Heart left ventricle (tissue), 16 donors: Measurements from ENCODE around the gene DPYSL5. TPM values are rescaled to one million over a fixed set of nuclear protein-coding genes. Genes with fewer than 3 reads are reported as not detected.

ENCODE experiments used
- ATAC-seq, 4 donors: fragments of 200-7000 bp; cut with Tn5 transposase; one replicate each; pipeline ENCODE4 v1.9.1; 2020 to 2022; ENCODE audit warnings: moderate library complexity in 4 of 4, mild to moderate bottlenecking in 3 of 4, moderate number of reproducible peaks in 1 of 4
- DNase-seq, 5 donors: peaks; one replicate each; pipeline ENCODE4 v3.0.0-alpha.2; 2020
- H3K27ac ChIP-seq, 12 donors: fragments of 200-600 bp; sonication (generic) in 4 of 12; one replicate each; pipeline versions ENCODE4 v1.5.0 to v1.8.0; 2016 to 2022; ENCODE audit warnings: mild to moderate bottlenecking in 2 of 12
- H3K27me3 ChIP-seq, 9 donors: fragments of 200-600 bp; sonication (generic) in 2 of 9; one replicate each; pipeline versions ENCODE4 v1.5.1 to v1.8.0; 2016 to 2022; ENCODE audit warnings: mild to moderate bottlenecking in 3 of 9
- H3K36me3 ChIP-seq, 9 donors: fragments of 200-600 bp; sonication (generic) in 2 of 9; one replicate each; pipeline versions ENCODE4 v1.5.0 to v1.8.0; 2018 to 2022; ENCODE audit warnings: mild to moderate bottlenecking in 2 of 9
- H3K4me1 ChIP-seq, 12 donors: fragments of 200-600 bp; sonication (generic) in 4 of 12; one replicate each; pipeline versions ENCODE4 v1.5.0 to v1.8.0; 2016 to 2022; ENCODE audit warnings: mild to moderate bottlenecking in 3 of 12
- H3K4me3 ChIP-seq, 12 donors: fragments of 200-600 bp; sonication (generic) in 4 of 12; one replicate each; pipeline versions ENCODE4 v1.5.0 to v1.8.0; 2017 to 2022; ENCODE audit warnings: mild to moderate bottlenecking in 9 of 12, moderate library complexity in 4 of 12
- H3K9me3 ChIP-seq, 12 donors: fragments of 200-600 bp; sonication (generic) in 4 of 12; one replicate each; pipeline versions ENCODE4 v1.5.0 to v1.8.0; 2016 to 2022; ENCODE audit warnings: mild to moderate bottlenecking in 1 of 12
- POLR2A ChIP-seq, 2 donors: fragments of 450-650 bp; IDR thresholded peaks; one replicate each; pipeline ENCODE4 v1.6.1; 2017; ENCODE audit warnings: antibody characterized with exemption in 2 of 2, mild to moderate bottlenecking in 2 of 2, moderate library complexity in 2 of 2
- WGBS, 4 donors: extraction: QIAGEN DNeasy Blood & Tissue Kit in 2 of 4; methylation state at CpG; one replicate each; pipeline versions ENCODE4 v1.1.5 to v1.1.7; 2013 to 2018; 5-methylcytosine and 5-hydroxymethylcytosine counted together
- intact Hi-C, 10 donors: fragments of 100-400 bp; cut with DNase I; formaldehyde crosslinking; loops; one replicate each; pipeline versions ENCODE4 v1.11.1 to v1.14.2; 2022
- polyA plus RNA-seq, 2 donors: library from polyadenylated mRNA; stranded (reverse); fragments of 200-250 nt; gene quantifications; one replicate each; pipeline ENCODE4 v1.2.3, GENCODE V29; 2013
- total RNA-seq, 9 donors: library from RNA; depleted of rRNA in 2 of 9; stranded (reverse); fragments of >200 nt in 2 of 9; fragmentation: NEBNext Ultra II Directional in 3 of 9; extraction: Animal tissue kit (Norgen Biotek cat#: 25700) in 3 of 9; gene quantifications; one replicate each; pipeline versions ENCODE4 v1.1.0 to v1.2.4, GENCODE V29; 2016 to 2023
- TF ChIP-seq, protein P1 (sequence below), 12 donors: fragments of 200-600 bp; sonication (generic) in 4 of 12; IDR thresholded peaks; one replicate each; pipeline versions ENCODE4 v1.5.0 to v1.8.0; 2018 to 2022; ENCODE audit warnings: antibody characterized with exemption in 12 of 12, mild to moderate bottlenecking in 5 of 12
- donor health status: ischemic (EF 13 %, LVEDD 7.1; RV severe dilation, severe dysfunction).
- donor health status: healthy with polysubstance abuse.
- donor health status: DM: no; HTN: yes; CAD: no.
- donor health status: DM: no; HTN: no; CAD: no.
- donor health status: ischemic (EF 25% LVEDD 6.9; RV normal size, moderate dysfunction).
- donor health status: ischemic (EF 25% LVEDD 5.7; RV mildly dilated, moderate dysfunction).
- donor health status: healthy.
- donor health status: DM: yes; HTN: yes; CAD: no.
- donor health status: ischemic (EF 35%, LVEDD 5.7; RV mildly dilated, moderate dysfunction).
- donor health status: nonischemic (EF 11% LVEDD 7.7; RV severe dilation, severe dysfunction).
- donor health status: DM: yes; HTN: yes; CAD: no.
- donor health status: PGD.
- donor health status: ischemic (EF 29% LVEDD 5.4; RV normal size, mild dysfunction).
- donor health status: nonischemic (EF 23%, LVEDD 6.1; RV moderate dilation, normal function).

Gene DPYSL5
- total and polyA plus RNA-seq, 11 donors = 0.06 to 0.13 TPM; not detected in 9

DNA sequence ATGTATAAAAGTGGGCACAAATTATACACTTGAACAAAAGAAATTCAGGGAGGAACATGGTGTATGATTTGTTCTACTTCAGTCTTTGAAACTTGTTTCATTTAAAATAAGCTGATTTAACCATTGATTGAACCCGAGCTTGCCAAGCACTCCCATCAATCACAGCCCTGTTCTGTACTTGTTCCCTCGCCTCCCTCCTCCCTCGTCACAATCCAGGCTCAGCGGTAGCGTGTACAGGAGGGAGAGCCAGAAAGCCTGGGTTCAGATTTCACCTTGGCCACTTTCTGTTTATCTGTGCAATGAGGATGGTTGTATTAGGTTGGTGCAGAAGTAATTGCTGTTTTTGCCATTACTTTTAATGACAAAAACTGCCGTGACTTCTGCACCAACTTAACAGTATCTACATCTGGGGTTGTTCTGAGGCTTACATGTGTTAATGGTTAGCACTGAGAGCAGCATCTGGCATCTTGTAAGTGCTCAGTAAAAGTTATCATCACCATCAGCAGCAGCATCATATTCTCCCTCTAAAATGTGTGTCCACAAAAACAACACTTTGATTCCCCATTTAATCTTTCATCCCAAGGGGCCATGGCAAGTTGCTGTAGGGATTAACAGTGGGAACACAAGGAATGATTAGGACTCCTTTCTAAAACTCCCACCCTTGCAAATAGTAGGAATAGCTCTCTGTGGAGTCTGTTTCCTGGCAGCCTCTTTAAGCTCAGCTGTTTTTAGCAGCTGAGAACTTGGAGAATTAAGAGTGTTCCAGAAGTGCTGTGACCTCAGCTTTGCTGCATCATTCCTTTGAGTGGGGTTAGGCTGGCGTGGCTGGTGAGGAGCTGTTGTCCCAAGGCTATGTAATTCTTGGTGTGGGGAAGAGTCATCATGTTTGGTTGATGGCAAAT is 4.7 kb downstream of the DPYSL5 start:
- ATAC-seq = peak; percentile 42 to 92 (median 87)
- H3K9me3 ChIP-seq = no peaks in the 10 kb centered on the region
- H3K4me1 ChIP-seq = peaks cover 7 to 33% (median 23%) of the 10 kb centered on the region in 12 donors
- H3K27me3 ChIP-seq = peaks cover 25 to 60% (median 36%) of the 10 kb centered on the region in 9 donors
- WGBS, 4 donors = 37 to 55% (median 45%) methylated on average over 7 of the region's 7 CpGs
- no peak for TF ChIP-seq POLR2A (IDR thresholded peaks at IDR 0.05)
- TF ChIP-seq, protein P1, sequence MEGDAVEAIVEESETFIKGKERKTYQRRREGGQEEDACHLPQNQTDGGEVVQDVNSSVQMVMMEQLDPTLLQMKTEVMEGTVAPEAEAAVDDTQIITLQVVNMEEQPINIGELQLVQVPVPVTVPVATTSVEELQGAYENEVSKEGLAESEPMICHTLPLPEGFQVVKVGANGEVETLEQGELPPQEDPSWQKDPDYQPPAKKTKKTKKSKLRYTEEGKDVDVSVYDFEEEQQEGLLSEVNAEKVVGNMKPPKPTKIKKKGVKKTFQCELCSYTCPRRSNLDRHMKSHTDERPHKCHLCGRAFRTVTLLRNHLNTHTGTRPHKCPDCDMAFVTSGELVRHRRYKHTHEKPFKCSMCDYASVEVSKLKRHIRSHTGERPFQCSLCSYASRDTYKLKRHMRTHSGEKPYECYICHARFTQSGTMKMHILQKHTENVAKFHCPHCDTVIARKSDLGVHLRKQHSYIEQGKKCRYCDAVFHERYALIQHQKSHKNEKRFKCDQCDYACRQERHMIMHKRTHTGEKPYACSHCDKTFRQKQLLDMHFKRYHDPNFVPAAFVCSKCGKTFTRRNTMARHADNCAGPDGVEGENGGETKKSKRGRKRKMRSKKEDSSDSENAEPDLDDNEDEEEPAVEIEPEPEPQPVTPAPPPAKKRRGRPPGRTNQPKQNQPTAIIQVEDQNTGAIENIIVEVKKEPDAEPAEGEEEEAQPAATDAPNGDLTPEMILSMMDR (IDR thresholded peaks at IDR 0.05) = no peak
- peak in 3 of 5 donors; percentile 26 to 61 (median 43) for DNase-seq
- intact Hi-C loops = loop anchor here in 1 of 10 donors (10.0 kb wide), 1 partner anchor 52 kb away; no protein-coding TSS in a partner anchor
- no peak overlapping the region for H3K27ac ChIP-seq
- no peaks in the 10 kb centered on the region for H3K36me3 ChIP-seq
- no peak overlapping the region for H3K4me3 ChIP-seq

DNA sequence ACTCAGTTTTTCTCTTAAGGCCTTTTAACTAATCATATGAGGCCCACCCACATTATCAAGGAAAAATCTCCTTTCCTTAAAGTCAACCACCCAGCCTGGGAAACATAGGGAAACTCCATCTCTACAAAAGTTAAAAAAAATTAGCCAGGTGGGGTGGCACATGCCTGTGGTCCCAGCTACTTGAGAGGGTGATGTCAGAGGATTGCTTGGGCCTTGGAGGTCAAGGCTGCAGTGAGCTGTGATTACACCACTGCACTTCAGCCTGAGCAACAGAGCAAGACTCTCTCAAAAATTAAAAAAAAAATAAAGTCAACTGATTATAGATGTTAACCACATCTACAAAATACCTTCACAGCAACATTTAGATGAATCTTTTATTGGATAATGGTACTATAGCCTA is 5.8 kb downstream of the DPYSL5 start:
- TF ChIP-seq, protein P1 (IDR thresholded peaks at IDR 0.05) = no peak
- TF ChIP-seq POLR2A (IDR thresholded peaks at IDR 0.05) = no peak
- no peak for ATAC-seq
- H3K36me3 ChIP-seq = no peaks in the 10 kb centered on the region
- no peaks in the 10 kb centered on the region for H3K9me3 ChIP-seq
- no peak overlapping the region for H3K27ac ChIP-seq
- no peak overlapping the region for H3K4me3 ChIP-seq
- peaks cover 14 to 49% (median 25%) of the 10 kb centered on the region in 9 donors for H3K27me3 ChIP-seq
- no peak for DNase-seq
- H3K4me1 ChIP-seq = peaks cover 0 to 24% (median 13%) of the 10 kb centered on the region in 12 donors
- intact Hi-C loops = loop anchor here in 1 of 10 donors (10.0 kb wide), 1 partner anchor 51 kb away; no protein-coding TSS in a partner anchor

DNA sequence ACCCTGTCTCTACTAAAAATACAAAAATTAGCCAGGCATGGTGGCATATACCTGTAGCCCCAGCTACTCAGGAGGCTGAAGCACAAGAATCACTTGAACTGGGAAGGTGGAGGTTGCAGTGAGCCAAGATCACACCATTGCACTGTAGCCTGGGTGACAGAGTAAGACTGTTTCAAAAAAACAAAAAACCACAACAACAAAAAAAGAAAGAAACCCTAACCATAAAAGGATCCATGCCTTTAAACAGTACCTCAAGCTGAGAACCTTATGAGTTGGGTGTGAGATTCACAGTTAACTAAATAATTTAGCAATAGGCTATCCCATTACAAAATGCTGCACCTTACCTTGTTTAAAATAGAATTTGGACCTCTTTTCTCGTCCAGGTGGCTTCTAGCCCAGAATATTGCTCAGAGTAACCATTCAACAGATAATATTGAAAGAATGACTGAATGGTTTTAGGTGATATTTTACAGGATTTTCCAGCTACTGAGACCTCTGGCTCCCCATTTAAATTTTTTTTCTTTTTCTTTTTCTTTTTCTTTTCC is 6.4 kb downstream of the DPYSL5 start:
- intact Hi-C loops = loop anchor here in 1 of 10 donors (10.0 kb wide), 1 partner anchor 50 kb away; no protein-coding TSS in a partner anchor
- ATAC-seq = no peak
- peaks cover 9 to 43% (median 22%) of the 10 kb centered on the region in 9 donors for H3K27me3 ChIP-seq
- H3K4me1 ChIP-seq = peaks cover 0 to 19% (median 9%) of the 10 kb centered on the region in 12 donors
- H3K36me3 ChIP-seq = no peaks in the 10 kb centered on the region
- H3K4me3 ChIP-seq = no peak overlapping the region
- TF ChIP-seq, protein P1 (IDR thresholded peaks at IDR 0.05) = no peak
- no peak for TF ChIP-seq POLR2A (IDR thresholded peaks at IDR 0.05)
- WGBS, 4 donors = 29 to 59% (median 52%) methylated on average over 1 of the region's 1 CpG
- H3K27ac ChIP-seq = no peak overlapping the region
- no peak for DNase-seq
- H3K9me3 ChIP-seq = no peaks in the 10 kb centered on the region

DNA sequence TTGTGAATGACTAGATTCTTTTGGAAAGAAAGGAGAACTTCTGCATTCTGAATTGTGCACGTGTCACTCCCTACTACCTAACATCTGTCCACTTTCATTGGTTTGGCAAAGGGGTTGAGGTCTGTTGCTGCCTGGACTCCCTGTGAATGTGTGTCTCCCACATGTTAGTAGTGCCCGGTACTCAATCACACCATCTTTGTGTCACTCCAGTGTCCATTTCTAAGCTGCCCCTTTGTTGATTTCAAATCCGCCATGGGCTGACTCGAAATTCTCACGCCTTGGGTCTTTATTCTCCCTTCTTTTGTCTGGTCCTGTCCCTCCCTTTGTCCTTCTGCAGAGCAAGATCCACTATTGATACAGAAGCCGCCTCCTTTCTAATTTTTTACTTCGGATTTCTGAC is 7.5 kb downstream of the DPYSL5 start:
- no peak for TF ChIP-seq POLR2A (IDR thresholded peaks at IDR 0.05)
- TF ChIP-seq, protein P1 (IDR thresholded peaks at IDR 0.05) = no peak
- H3K27me3 ChIP-seq = peaks cover 0 to 42% (median 12%) of the 10 kb centered on the region in 9 donors

More for the DNA sequence above, 7.5 kb downstream of the DPYSL5 start:
- intact Hi-C loops = loop anchor here in 1 of 10 donors (10.0 kb wide), 1 partner anchor 49 kb away; no protein-coding TSS in a partner anchor
- no peak overlapping the region for H3K27ac ChIP-seq
- ATAC-seq = no peak
- no peaks in the 10 kb centered on the region for H3K9me3 ChIP-seq
- H3K36me3 ChIP-seq = no peaks in the 10 kb centered on the region
- H3K4me1 ChIP-seq = peaks cover 0 to 13% (median 3%) of the 10 kb centered on the region in 12 donors
- no peak overlapping the region for H3K4me3 ChIP-seq
- DNase-seq = no peak
- WGBS, 4 donors = 79 to 87% (median 82%) methylated on average over 7 of the region's 7 CpGs
